ENCODE data around the gene TSPAN1.
A peak's percentile ranks its signal among the peaks of the same experiment; 100 is the strongest.

The TSPAN1 gene

GRCh38 chr1:46174448-46175231, at the start of gene TSPAN1:
Gene TSPAN1, plus strand, starts transcription at chr1:46175087. Its CDS starts 6,021 bp downstream, at chr1:46181108.
- no peak for DNase-seq

GRCh38 chr1:46128344-46128743, 46.5 kb upstream of the TSPAN1 start:
- peak; percentile 27 for DNase-seq

- no peak for DNase-seq
Observed at GRCh38 chr1:46130121-46130520, 44.8 kb upstream of the TSPAN1 start.

GRCh38 chr1:46130606-46131005, 44.3 kb upstream of the TSPAN1 start:
- DNase-seq = no peak

GRCh38 chr1:46131093-46131492, 43.8 kb upstream of the TSPAN1 start:
- DNase-seq = no peak

- DNase-seq = no peak
Observed at GRCh38 chr1:46131712-46132528, 43.0 kb upstream of the TSPAN1 start.

- peak; percentile 98 for DNase-seq
Observed at GRCh38 chr1:46132529-46133180, 42.2 kb upstream of the TSPAN1 start, which contains the start of gene PIK3R3. Gene PIK3R3, minus strand, starts transcription at chr1:46132629. Its CDS starts 677 bp downstream, at chr1:46131952.

GRCh38 chr1:46133181-46133658, 41.7 kb upstream of the TSPAN1 start:
- no peak for DNase-seq

- no peak for DNase-seq
Observed at GRCh38 chr1:46133781-46134350, 41.0 kb upstream of the TSPAN1 start.

GRCh38 chr1:46134660-46135331, 40.1 kb upstream of the TSPAN1 start:
- peak; percentile 68 for DNase-seq

GRCh38 chr1:46136711-46137110, 38.2 kb upstream of the TSPAN1 start:
- no peak for DNase-seq

- DNase-seq = no peak
Observed at GRCh38 chr1:46137916-46138315, 37.0 kb upstream of the TSPAN1 start.

GRCh38 chr1:46148318-46148717, 26.6 kb upstream of the TSPAN1 start:
- no peak for DNase-seq

GRCh38 chr1:46150085-46150484, 24.8 kb upstream of the TSPAN1 start:
- no peak for DNase-seq

GRCh38 chr1:46152016-46152415, 22.9 kb upstream of the TSPAN1 start:
- peak; percentile 67 for DNase-seq

- no peak for DNase-seq
Observed at GRCh38 chr1:46153228-46153627, 21.7 kb upstream of the TSPAN1 start.

- DNase-seq = no peak
Observed at GRCh38 chr1:46153732-46154131, 21.2 kb upstream of the TSPAN1 start.

- DNase-seq = no peak
Observed at GRCh38 chr1:46157916-46158311, 17.0 kb upstream of the TSPAN1 start.

- DNase-seq = no peak
Observed at GRCh38 chr1:46158312-46159281, 16.3 kb upstream of the TSPAN1 start.

- DNase-seq = no peak
Observed at GRCh38 chr1:46159516-46159915, 15.4 kb upstream of the TSPAN1 start.

GRCh38 chr1:46160212-46160611, 14.7 kb upstream of the TSPAN1 start:
- DNase-seq = no peak

Measured in NCI-H226 (cell line).